ENCODE data around the gene A4GALT. TPM values are rescaled to one million over a fixed set of nuclear protein-coding genes. Genes with fewer than 3 reads are reported as not detected.

Gene A4GALT
- total and polyA plus RNA-seq, 2 donors from 2014 or later: 76.2 to 186 TPM

- no peaks in the 10 kb centered on the region for H3K36me3 ChIP-seq (ENCODE audit: control insufficient read depth in 2 of 3, insufficient read depth in 3 of 3, low read length in 3 of 3)
- H3K9me3 ChIP-seq (ENCODE audit: control insufficient read depth in 2 of 3, insufficient read depth in 1 of 3, low read length in 3 of 3): no peaks in the 10 kb centered on the region
- FAIRE-seq (no peak), DNase-seq (peak; percentile 89 to 94 (median 92))
- peak within 1 kb of the TSS; percentile 81 to 92 for H3K27ac ChIP-seq (ENCODE audit: low read depth in 2 of 2, low read length in 2 of 2)
- intact Hi-C loops (cut with DNase I): no loop called here
- no peaks in the 10 kb centered on the region for H3K27me3 ChIP-seq (ENCODE audit: control insufficient read depth, insufficient read depth, low read length)
- peaks cover 3 to 38% (median 38%) of the 10 kb centered on the region in 3 donors for H3K4me1 ChIP-seq (ENCODE audit: control insufficient read depth in 2 of 3, insufficient read depth in 2 of 3, low read depth in 1 of 3, low read length in 3 of 3)
- no peak for TF ChIP-seq CTCF (IDR thresholded peaks at IDR 0.05; ENCODE audit: borderline replicate concordance, extremely low read depth, insufficient read depth)
- peak within 1 kb of the TSS; percentile 66 to 100 (median 97) for H3K4me3 ChIP-seq (ENCODE audit: low read length in 3 of 3)
- H3K9ac ChIP-seq (ENCODE audit: low read length in 3 of 3): peak within 1 kb of the TSS; percentile 80 to 99 (median 98)
These were observed 71.2 kb downstream of the A4GALT start, which contains the start of gene CYB5R3 for GRCh38 chr22:42649246-42650099. TSS of gene CYB5R3 (minus strand) at chr22:42649392. CDS start at chr22:42649315, 77 bp downstream.

GRCh38 chr22:42648368-42649245, 72.1 kb downstream of the A4GALT start:
- FAIRE-seq (no peak), DNase-seq (peak in 4 of 5 donors; percentile 35 to 87 (median 56))
- Histone ChIP-seq H3K27me3 (ENCODE audit: control insufficient read depth, insufficient read depth, low read length) (no peaks in the 10 kb centered on the region), H3K27ac (ENCODE audit: low read depth in 2 of 2, low read length in 2 of 2) (peak overlapping the region; percentile 81 to 92), H3K36me3 (ENCODE audit: control insufficient read depth in 2 of 3, insufficient read depth in 3 of 3, low read length in 3 of 3) (no peaks in the 10 kb centered on the region), H3K9ac (ENCODE audit: low read length in 3 of 3) (peak overlapping the region; percentile 80 to 99 (median 98)), H3K4me3 (ENCODE audit: low read length in 3 of 3) (peak overlapping the region; percentile 66 to 100 (median 97)), H3K4me1 (ENCODE audit: control insufficient read depth in 2 of 3, insufficient read depth in 2 of 3, low read depth in 1 of 3, low read length in 3 of 3) (peaks cover 3 to 46% (median 44%) of the 10 kb centered on the region in 3 donors), H3K9me3 (ENCODE audit: control insufficient read depth in 2 of 3, insufficient read depth in 1 of 3, low read length in 3 of 3) (no peaks in the 10 kb centered on the region)
- no peak for TF ChIP-seq CTCF (IDR thresholded peaks at IDR 0.05; ENCODE audit: borderline replicate concordance, extremely low read depth, insufficient read depth)
- intact Hi-C loops (cut with DNase I): no loop called here

DNA sequence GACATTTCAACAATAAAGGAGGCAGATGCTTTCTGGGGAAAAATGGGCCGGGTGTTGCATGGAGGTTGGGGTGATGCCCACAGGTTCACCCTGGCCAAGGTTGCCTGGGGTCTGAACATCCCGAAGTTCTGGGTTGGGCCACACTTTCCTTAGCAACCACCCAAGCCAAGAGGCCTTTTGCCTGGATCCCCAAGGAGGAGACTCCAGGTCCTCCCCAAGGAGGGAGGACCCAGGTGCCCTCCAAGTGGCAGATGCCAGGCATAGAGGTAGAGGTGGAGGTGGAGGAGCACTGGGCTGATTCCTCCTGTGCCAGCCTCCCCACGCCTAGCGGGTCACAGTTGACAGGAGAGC, 72.7 kb downstream of the A4GALT start:
- FAIRE-seq (no peak), DNase-seq (no peak)
- intact Hi-C loops (cut with DNase I): no loop called here
- Histone ChIP-seq H3K9me3 (ENCODE audit: control insufficient read depth in 2 of 3, insufficient read depth in 1 of 3, low read length in 3 of 3) (no peaks in the 10 kb centered on the region), H3K4me3 (ENCODE audit: low read length in 3 of 3) (peak overlapping the region; percentile 66 to 100 (median 97)), H3K4me1 (ENCODE audit: control insufficient read depth in 2 of 3, insufficient read depth in 2 of 3, low read depth in 1 of 3, low read length in 3 of 3) (peaks cover 3 to 50% (median 45%) of the 10 kb centered on the region in 3 donors), H3K36me3 (ENCODE audit: control insufficient read depth in 2 of 3, insufficient read depth in 3 of 3, low read length in 3 of 3) (no peaks in the 10 kb centered on the region), H3K27ac (ENCODE audit: low read depth in 2 of 2, low read length in 2 of 2) (peak overlapping the region; percentile 81 to 92), H3K27me3 (ENCODE audit: control insufficient read depth, insufficient read depth, low read length) (no peaks in the 10 kb centered on the region), H3K9ac (ENCODE audit: low read length in 3 of 3) (peak overlapping the region in 1 of 3 donors; percentile 98)
- TF ChIP-seq CTCF (IDR thresholded peaks at IDR 0.05; ENCODE audit: borderline replicate concordance, extremely low read depth, insufficient read depth): no peak

All from kidney (tissue), 14 donors.